SK-N-SH treated with all-trans-retinoic acid at 6 μM for 48 hours (cell line): ENCODE results near the gene RPP30.

ENCODE experiments used
- ARNTL ChIP-seq: fragments of 450-650 bp; formaldehyde crosslinking; IDR thresholded peaks from 2 replicates; pipeline ENCODE4 v1.5.0; 2020; ENCODE audit warnings: low read depth, mild to moderate bottlenecking, moderate library complexity, borderline replicate concordance
- CSDC2 ChIP-seq: fragments of 250-450 bp; sonication (Bioruptor Pico); IDR thresholded peaks from 2 replicates; pipeline ENCODE4 v1.5.0; 2020; ENCODE audit warnings: mild to moderate bottlenecking, moderate library complexity
- CSRNP3 ChIP-seq: fragments of 250-450 bp; sonication (Bioruptor Pico); IDR thresholded peaks from 2 replicates; pipeline ENCODE4 v1.5.1; 2021; ENCODE audit warnings: mild to moderate bottlenecking, moderate library complexity
- GLIS3 ChIP-seq: fragments of 250-450 bp; sonication (Bioruptor Pico); IDR thresholded peaks from 2 replicates; pipeline ENCODE4 v1.5.0; 2020; ENCODE audit warnings: mild to moderate bottlenecking, moderate library complexity
- PATZ1 ChIP-seq: fragments of 250-450 bp; sonication (Bioruptor Pico); IDR thresholded peaks from 2 replicates; pipeline ENCODE4 v1.8.0; 2020; ENCODE audit warnings: mild to moderate bottlenecking, moderate library complexity, borderline replicate concordance
- POU6F1 ChIP-seq: fragments of 250-450 bp; sonication (Bioruptor Pico); IDR thresholded peaks from 2 replicates; pipeline ENCODE4 v1.8.0; 2021; ENCODE audit warnings: low read depth, mild to moderate bottlenecking, moderate library complexity, borderline replicate concordance
- TCF4 ChIP-seq: fragments of 250-450 bp; sonication (Bioruptor Pico); IDR thresholded peaks from 2 replicates; pipeline ENCODE4 v1.8.0; 2021; ENCODE audit warnings: mild to moderate bottlenecking, moderate library complexity, borderline replicate concordance
- TOX ChIP-seq: fragments of 250-450 bp; sonication (Bioruptor Pico); IDR thresholded peaks from 2 replicates; pipeline ENCODE4 v1.8.0; 2021; ENCODE audit warnings: mild to moderate bottlenecking, moderate library complexity, borderline replicate concordance
- ZFP3 ChIP-seq: fragments of 250-450 bp; sonication (Bioruptor Pico); IDR thresholded peaks from 2 replicates; pipeline ENCODE4 v1.5.0; 2020; ENCODE audit warnings: mild to moderate bottlenecking, moderate library complexity
- ZNF70 ChIP-seq: fragments of 450-650 bp; formaldehyde crosslinking; IDR thresholded peaks from 2 replicates; pipeline ENCODE4 v1.5.0; 2020; ENCODE audit warnings: mild to moderate bottlenecking, moderate library complexity

- TF ChIP-seq POU6F1 (CRISPR knock-in tag) = no peak
- TF ChIP-seq ZNF70 = no peak
- TF ChIP-seq TCF4 = no peak
- TF ChIP-seq TOX (CRISPR knock-in tag) = no peak
- TF ChIP-seq ARNTL (CRISPR knock-in tag) = no peak
- no peak for TF ChIP-seq GLIS3 (CRISPR knock-in tag)
- no peak for TF ChIP-seq CSRNP3
- TF ChIP-seq PATZ1 (CRISPR knock-in tag) = no peak
- no peak for TF ChIP-seq ZFP3 (CRISPR knock-in tag)
- TF ChIP-seq CSDC2 = no peak
Observed at GRCh38 chr10:90927293-90927692, 55.5 kb downstream of the RPP30 start.
